Uterus (tissue), 4 donors: ENCODE measurements around the gene AP2A1. TPM values are rescaled to one million over a fixed set of nuclear protein-coding genes. Genes with fewer than 3 reads are reported as not detected.

Experiments used
- DNase-seq, 2 donors: peaks; one replicate each; pipeline ENCODE4 v3.0.0-alpha.2; 2019 to 2020
- H3K27ac ChIP-seq, 2 donors: fragments of 200-600 bp; sonication (generic); 1 replicate in 1 of 2; 2 replicates in 1 of 2; pipeline ENCODE4 v1.5.1; 2016 to 2018
- H3K27me3 ChIP-seq, 2 donors: fragments of 200-600 bp; sonication (generic); one replicate each; pipeline ENCODE4 v1.5.1; 2018 to 2019; ENCODE audit warnings: control low read depth in 1 of 2
- H3K36me3 ChIP-seq, 2 donors: fragments of 200-600 bp; sonication (generic); one replicate each; pipeline ENCODE4 v1.5.1; 2019; ENCODE audit warnings: control low read depth in 1 of 2
- H3K4me1 ChIP-seq, 2 donors: fragments of 200-600 bp; sonication (generic); one replicate each; pipeline ENCODE4 v1.5.1; 2018 to 2019; ENCODE audit warnings: control low read depth in 1 of 2
- H3K4me3 ChIP-seq, 2 donors: fragments of 200-600 bp; sonication (generic); 1 replicate in 1 of 2; 2 replicates in 1 of 2; pipeline ENCODE4 v1.5.1; 2018 to 2019; ENCODE audit warnings: mild to moderate bottlenecking in 1 of 2
- H3K9me3 ChIP-seq, 2 donors: fragments of 200-600 bp; sonication (generic); one replicate each; pipeline ENCODE4 v1.5.1; 2019; ENCODE audit warnings: control low read depth in 1 of 2
- POLR2A ChIP-seq, 2 donors: fragments of 450-650 bp; IDR thresholded peaks; one replicate each; pipeline ENCODE4 v1.6.1; 2016; ENCODE audit warnings: antibody characterized with exemption in 2 of 2, mild to moderate bottlenecking in 1 of 2, moderate library complexity in 1 of 2
- intact Hi-C: fragments of 100-400 bp; cut with DNase I; formaldehyde crosslinking; loops from one replicate; pipeline ENCODE4 v1.15.1; 2023; ENCODE audit warnings: low total_unique reads
- total RNA-seq, 4 donors: library from RNA; depleted of rRNA in 3 of 4; stranded (reverse); fragments of >200 nt in 3 of 4; gene quantifications; one replicate each; pipeline versions ENCODE4 v1.1.0 to v1.2.4, GENCODE V29; 2014 to 2023
- TF ChIP-seq, protein P1 (sequence below), 4 experiments: fragments of 200-600 bp in 2 of 4; fragments of 450-650 bp in 2 of 4; sonication (generic) in 2 of 4; IDR thresholded peaks; one replicate each; pipeline ENCODE4 v1.5.1; 2016 to 2019; ENCODE audit warnings: antibody characterized with exemption in 4 of 4, mild to moderate bottlenecking in 2 of 4, moderate library complexity in 1 of 4
- donor health status: DM: yes; HTN: yes; CAD: no.

The AP2A1 gene
- total RNA-seq, 4 donors from 2014 or later = 47.1 to 114 (median 54.7) TPM

DNA sequence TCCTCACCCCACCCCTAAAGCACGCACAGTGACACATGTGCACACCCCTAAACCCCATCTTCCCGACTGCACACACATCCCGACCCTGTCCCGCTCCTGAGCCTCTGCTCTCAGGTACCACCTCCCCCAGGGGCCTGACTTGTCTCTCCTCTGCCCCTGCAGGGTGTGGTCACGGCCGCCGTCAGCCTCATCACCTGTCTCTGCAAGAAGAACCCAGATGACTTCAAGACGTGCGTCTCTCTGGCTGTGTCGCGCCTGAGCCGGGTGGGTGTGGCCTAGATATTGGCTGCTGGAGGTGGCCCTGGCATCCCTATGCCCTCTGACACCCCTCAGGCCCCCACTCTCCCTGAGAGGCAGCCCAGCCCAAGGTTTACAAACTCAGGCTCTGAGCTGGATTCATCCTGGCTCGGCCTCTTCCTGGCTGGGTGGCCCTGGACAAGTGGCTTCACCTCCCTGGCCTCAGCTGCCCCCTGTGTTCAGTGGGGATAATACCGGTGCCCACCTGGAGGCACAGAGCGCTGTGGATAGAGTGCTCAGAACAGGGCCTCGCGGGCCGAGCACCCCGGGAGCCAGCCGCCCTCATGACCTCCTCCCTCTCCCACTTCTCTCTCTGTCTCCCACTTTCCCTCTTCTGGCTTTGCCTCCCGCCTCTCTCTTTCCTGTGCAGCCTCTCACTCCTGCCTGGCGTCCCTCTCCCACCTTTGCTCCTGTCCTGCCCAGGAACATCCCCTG is 26.2 kb downstream of the AP2A1 start:
- no peak for DNase-seq
- intact Hi-C loops = no loop called here
- Histone ChIP-seq H3K36me3 (no peaks in the 10 kb centered on the region), H3K4me3 (no peak overlapping the region), H3K27ac (no peak overlapping the region), H3K4me1 (peaks cover 12% of the 10 kb centered on the region in 2 donors), H3K27me3 (no peaks in the 10 kb centered on the region), H3K9me3 (no peaks in the 10 kb centered on the region)
- TF ChIP-seq, protein P1, sequence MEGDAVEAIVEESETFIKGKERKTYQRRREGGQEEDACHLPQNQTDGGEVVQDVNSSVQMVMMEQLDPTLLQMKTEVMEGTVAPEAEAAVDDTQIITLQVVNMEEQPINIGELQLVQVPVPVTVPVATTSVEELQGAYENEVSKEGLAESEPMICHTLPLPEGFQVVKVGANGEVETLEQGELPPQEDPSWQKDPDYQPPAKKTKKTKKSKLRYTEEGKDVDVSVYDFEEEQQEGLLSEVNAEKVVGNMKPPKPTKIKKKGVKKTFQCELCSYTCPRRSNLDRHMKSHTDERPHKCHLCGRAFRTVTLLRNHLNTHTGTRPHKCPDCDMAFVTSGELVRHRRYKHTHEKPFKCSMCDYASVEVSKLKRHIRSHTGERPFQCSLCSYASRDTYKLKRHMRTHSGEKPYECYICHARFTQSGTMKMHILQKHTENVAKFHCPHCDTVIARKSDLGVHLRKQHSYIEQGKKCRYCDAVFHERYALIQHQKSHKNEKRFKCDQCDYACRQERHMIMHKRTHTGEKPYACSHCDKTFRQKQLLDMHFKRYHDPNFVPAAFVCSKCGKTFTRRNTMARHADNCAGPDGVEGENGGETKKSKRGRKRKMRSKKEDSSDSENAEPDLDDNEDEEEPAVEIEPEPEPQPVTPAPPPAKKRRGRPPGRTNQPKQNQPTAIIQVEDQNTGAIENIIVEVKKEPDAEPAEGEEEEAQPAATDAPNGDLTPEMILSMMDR (IDR thresholded peaks at IDR 0.05) = no peak
- TF ChIP-seq POLR2A (IDR thresholded peaks at IDR 0.05) = no peak

DNA sequence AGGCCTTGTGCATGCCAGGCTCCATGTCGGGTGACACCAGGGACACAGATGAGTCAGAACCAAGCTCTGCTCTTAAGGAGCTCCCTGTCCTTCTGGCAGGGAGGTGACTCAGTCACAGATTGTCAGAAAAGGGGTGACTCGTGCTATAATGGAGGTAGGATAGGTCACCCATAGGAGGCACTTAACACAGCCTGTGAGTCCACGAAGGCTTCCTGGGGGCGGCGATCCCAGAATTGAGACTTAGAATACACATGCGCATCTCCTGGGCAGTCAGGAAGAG is 26.7 kb downstream of the AP2A1 start:
- DNase-seq = no peak
- Histone ChIP-seq H3K27me3 (no peaks in the 10 kb centered on the region), H3K4me1 (peaks cover 12% of the 10 kb centered on the region in 2 donors), H3K9me3 (no peaks in the 10 kb centered on the region), H3K4me3 (no peak overlapping the region), H3K36me3 (no peaks in the 10 kb centered on the region), H3K27ac (no peak overlapping the region)
- intact Hi-C loops = no loop called here
- TF ChIP-seq POLR2A (IDR thresholded peaks at IDR 0.05) = no peak
- TF ChIP-seq, protein P1 (IDR thresholded peaks at IDR 0.05) = no peak

DNA sequence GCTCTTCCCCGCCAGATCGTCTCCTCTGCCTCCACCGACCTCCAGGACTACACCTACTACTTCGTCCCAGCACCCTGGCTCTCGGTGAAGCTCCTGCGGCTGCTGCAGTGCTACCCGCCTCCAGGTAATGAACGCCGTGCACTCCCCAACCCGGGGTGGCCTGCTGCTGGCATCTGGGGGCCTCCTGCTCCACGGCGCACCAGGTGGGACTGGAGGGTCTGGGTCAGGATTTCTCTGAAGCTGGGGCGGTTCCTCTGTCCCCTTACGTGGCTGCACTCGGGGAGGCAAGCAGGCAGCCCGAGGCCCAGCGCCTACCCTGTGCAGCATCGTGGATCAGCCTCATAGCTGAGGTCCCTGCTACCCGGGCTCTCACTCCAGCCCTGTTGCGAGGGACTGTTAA is 28.8 kb downstream of the AP2A1 start:
- no peaks in the 10 kb centered on the region for H3K9me3 ChIP-seq
- no peak for DNase-seq

DNA sequence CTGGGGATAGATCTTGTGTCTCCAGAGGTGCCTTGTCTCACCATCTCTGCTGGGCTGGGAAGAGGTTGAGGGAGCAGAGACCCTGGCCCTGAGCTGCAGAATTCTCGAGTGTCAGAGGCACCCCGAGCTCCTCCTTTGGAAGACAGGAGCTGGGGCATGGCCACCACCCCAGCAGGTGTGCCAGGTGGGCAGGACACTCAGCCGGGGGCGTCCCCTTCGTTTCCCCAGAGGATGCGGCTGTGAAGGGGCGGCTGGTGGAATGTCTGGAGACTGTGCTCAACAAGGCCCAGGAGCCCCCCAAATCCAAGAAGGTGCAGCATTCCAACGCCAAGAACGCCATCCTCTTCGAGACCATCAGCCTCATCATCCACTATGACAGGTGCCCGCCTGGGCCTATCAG is 31.8 kb downstream of the AP2A1 start:
- no peaks in the 10 kb centered on the region for H3K36me3 ChIP-seq
- TF ChIP-seq, protein P1 (IDR thresholded peaks at IDR 0.05) = no peak
- no peak for TF ChIP-seq POLR2A (IDR thresholded peaks at IDR 0.05)
- no peaks in the 10 kb centered on the region for H3K9me3 ChIP-seq
- peaks cover 0 to 5% of the 10 kb centered on the region in 2 donors for H3K4me1 ChIP-seq
- no peaks in the 10 kb centered on the region for H3K27me3 ChIP-seq
- H3K27ac ChIP-seq = no peak overlapping the region
- no peak for DNase-seq
- no peak overlapping the region for H3K4me3 ChIP-seq
- intact Hi-C loops = no loop called here

More for the DNA sequence above, 28.8 kb downstream of the AP2A1 start:
- H3K27ac ChIP-seq = no peak overlapping the region
- peaks cover 9 to 12% of the 10 kb centered on the region in 2 donors for H3K4me1 ChIP-seq
- no peak for TF ChIP-seq POLR2A (IDR thresholded peaks at IDR 0.05)
- TF ChIP-seq, protein P1 (IDR thresholded peaks at IDR 0.05) = no peak
- no peak overlapping the region for H3K4me3 ChIP-seq
- intact Hi-C loops = no loop called here
- no peaks in the 10 kb centered on the region for H3K36me3 ChIP-seq
- no peaks in the 10 kb centered on the region for H3K27me3 ChIP-seq

DNA sequence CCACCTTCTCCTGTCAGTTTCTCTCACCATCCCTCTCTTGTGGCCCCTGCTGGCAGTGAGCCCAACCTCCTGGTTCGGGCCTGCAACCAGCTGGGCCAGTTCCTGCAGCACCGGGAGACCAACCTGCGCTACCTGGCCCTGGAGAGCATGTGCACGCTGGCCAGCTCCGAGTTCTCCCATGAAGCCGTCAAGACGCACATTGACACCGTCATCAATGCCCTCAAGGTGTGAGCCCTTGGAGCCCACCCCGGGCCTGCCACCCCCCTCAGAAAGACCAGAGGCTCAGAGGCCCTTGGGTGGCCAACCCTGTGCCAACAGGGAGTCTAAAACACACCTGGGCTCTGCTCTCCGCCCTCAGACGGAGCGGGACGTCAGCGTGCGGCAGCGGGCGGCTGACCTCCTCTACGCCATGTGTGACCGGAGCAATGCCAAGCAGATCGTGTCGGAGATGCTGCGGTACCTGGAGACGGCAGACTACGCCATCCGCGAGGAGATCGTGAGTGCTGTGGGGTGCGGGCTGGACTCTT is 32.5 kb downstream of the AP2A1 start:
- intact Hi-C loops = no loop called here
- no peaks in the 10 kb centered on the region for H3K9me3 ChIP-seq
- no peaks in the 10 kb centered on the region for H3K27me3 ChIP-seq
- no peak for DNase-seq
- peaks cover 0 to 5% of the 10 kb centered on the region in 2 donors for H3K4me1 ChIP-seq
- no peaks in the 10 kb centered on the region for H3K36me3 ChIP-seq
- H3K4me3 ChIP-seq = no peak overlapping the region
- no peak for TF ChIP-seq POLR2A (IDR thresholded peaks at IDR 0.05)
- TF ChIP-seq, protein P1 (IDR thresholded peaks at IDR 0.05) = no peak
- H3K27ac ChIP-seq = no peak overlapping the region
